ENCODE data around the gene PHACTR1.

DNA sequence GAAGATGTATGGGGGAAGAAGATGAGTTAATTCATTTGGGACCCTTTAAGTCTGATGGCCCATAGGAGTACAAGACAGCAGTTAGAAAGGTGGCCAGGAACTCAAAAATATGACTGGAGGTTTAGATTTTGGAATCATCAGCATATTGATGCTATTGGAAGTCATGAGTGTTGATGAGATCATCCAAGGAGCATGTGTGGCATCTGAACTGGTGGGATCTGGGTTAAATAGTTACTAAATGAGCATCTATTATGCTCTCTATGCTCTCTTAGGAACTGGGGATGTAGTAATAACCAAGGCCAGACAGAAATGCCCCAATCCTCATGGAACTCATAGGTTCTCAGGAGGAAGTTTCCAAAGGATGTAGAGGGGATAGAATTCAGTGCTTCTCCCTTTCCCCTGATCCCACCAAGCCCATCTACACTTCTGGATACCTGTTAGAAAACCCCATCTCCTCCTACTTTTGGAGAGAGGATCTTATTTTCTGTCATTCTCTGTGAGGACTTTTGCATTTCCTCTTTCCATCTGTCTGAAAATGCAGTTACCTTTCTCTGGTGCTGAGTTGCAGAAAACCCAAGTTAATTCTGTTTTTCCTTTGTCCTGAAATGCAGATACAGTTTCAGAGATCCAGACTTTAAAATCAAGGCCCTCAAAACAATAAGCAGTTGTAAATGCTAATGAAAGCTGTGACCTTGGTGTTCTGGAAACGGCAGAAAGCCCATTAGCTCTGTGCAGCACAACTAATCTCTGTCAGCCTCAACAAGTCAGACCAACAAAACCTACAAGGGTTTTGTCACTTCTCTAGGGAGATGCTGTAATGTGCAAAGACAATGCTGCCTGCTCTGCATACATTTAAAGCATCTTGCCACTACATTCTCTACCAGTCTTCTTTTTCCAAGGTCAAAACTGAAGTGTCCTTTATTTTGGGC is 546.0 kb downstream of the PHACTR1 start:
- TF ChIP-seq, protein P1, sequence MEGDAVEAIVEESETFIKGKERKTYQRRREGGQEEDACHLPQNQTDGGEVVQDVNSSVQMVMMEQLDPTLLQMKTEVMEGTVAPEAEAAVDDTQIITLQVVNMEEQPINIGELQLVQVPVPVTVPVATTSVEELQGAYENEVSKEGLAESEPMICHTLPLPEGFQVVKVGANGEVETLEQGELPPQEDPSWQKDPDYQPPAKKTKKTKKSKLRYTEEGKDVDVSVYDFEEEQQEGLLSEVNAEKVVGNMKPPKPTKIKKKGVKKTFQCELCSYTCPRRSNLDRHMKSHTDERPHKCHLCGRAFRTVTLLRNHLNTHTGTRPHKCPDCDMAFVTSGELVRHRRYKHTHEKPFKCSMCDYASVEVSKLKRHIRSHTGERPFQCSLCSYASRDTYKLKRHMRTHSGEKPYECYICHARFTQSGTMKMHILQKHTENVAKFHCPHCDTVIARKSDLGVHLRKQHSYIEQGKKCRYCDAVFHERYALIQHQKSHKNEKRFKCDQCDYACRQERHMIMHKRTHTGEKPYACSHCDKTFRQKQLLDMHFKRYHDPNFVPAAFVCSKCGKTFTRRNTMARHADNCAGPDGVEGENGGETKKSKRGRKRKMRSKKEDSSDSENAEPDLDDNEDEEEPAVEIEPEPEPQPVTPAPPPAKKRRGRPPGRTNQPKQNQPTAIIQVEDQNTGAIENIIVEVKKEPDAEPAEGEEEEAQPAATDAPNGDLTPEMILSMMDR (IDR thresholded peaks at IDR 0.05): no peak
- no peak for TF ChIP-seq POLR2A (IDR thresholded peaks at IDR 0.05)
